Parathyroid adenoma (tissue), 2 donors: ENCODE results near the gene WDR88.

Source experiments
- H2AFZ ChIP-seq: fragments of 300-600 bp; sonication (generic); one replicate; pipeline ENCODE4 v1.7.0; 2017; ENCODE audit warnings: antibody characterized with exemption, mild to moderate bottlenecking
- H3K27ac ChIP-seq: fragments of 300-600 bp; sonication (generic); one replicate; pipeline ENCODE4 v1.7.0; 2017
- H3K27me3 ChIP-seq: fragments of 300-600 bp; sonication (generic); one replicate; pipeline ENCODE4 v1.7.0; 2017; ENCODE audit warnings: low read length; ENCODE audit not compliant: control insufficient read depth, insufficient read depth
- H3K36me3 ChIP-seq: fragments of 300-600 bp; sonication (generic); one replicate; pipeline ENCODE4 v1.7.0; 2017; ENCODE audit warnings: low read length; ENCODE audit not compliant: control insufficient read depth, insufficient read depth
- H3K4me1 ChIP-seq: fragments of 300-600 bp; sonication (generic); one replicate; pipeline ENCODE4 v1.7.0; 2017; ENCODE audit warnings: control low read depth
- H3K4me2 ChIP-seq: fragments of 300-600 bp; sonication (generic); one replicate; pipeline ENCODE4 v1.7.0; 2017; ENCODE audit warnings: low read length
- H3K4me3 ChIP-seq: fragments of 300-600 bp; sonication (generic); one replicate; pipeline ENCODE4 v1.7.0; 2017; ENCODE audit warnings: low read depth, low read length
- H3K79me2 ChIP-seq: fragments of 300-600 bp; sonication (generic); one replicate; pipeline ENCODE4 v1.7.0; 2017; ENCODE audit warnings: control low read depth
- H3K9ac ChIP-seq: fragments of 300-600 bp; sonication (generic); one replicate; pipeline ENCODE4 v1.7.0; 2017; ENCODE audit warnings: mild to moderate bottlenecking
- H3K9me3 ChIP-seq: fragments of 300-600 bp; sonication (generic); one replicate; pipeline ENCODE4 v1.7.0; 2017; ENCODE audit warnings: low read length; ENCODE audit not compliant: control insufficient read depth
- TF ChIP-seq, protein P1 (sequence below): fragments of 300-600 bp; sonication (generic); IDR thresholded peaks from one replicate; pipeline ENCODE4 v1.7.0; 2017; ENCODE audit warnings: antibody characterized with exemption, mild to moderate bottlenecking
- donor health status: primary hyperparathyroidism.

Gene WDR88

DNA sequence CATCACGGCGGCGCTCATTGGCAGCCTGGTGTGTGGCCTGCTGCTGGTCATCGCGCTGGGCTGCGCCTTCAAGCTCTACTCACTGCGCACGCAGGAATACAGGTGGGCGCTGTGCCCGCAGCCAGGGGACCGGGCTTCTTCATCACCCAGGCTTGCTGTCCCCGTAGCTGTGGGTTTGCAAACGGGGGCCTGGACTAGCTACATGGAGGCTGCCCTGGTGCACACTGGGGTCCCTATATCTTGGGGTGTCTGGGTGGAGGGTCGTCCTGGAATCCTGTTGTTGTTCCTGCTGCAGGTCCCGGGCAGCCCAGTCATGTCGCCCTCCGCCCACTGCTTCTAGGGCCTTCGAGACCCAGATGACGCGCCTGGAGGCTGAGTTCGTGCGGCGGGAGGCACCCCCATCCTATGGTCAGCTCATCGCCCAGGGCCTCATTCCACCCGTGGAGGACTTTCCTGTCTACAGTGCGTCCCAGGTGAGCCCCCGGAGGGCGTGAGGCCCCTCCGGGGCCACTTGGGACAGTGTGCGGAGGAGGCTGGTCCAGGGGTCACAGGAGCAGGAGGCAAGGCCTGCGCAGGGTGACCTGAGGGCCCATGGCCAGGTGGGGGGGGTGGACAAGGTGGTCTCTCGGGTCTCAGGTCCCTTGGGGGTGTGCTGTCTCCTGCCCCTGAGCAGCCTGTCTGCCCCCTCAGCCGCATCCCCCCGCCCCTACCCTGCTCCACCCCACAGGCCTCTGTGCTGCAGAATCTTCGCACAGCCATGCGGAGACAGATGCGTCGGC, 74.5 kb downstream of the WDR88 start:
- H3K36me3 ChIP-seq = no peaks in the 10 kb centered on the region

DNA sequence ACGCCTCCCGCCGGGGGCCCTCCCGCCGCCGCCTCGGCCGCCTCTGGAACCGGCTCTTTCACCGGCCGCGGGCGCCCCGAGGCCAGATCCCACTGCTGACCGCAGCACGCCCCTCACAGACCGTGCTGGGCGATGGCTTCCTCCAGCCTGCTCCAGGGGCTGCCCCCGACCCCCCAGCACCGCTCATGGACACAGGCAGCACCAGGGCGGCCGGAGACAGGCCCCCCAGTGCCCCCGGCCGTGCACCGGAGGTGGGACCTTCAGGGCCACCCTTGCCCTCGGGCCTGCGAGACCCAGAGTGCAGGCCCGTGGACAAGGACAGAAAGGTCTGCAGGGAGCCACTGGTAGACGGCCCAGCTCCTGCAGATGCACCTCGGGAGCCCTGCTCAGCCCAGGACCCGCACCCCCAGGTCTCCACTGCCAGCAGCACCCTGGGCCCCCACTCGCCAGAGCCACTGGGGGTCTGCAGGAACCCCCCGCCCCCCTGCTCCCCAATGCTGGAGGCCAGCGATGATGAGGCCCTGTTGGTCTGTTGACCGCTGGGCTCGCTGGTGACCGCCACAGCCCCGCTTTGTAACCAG, 75.2 kb downstream of the WDR88 start:
- Histone ChIP-seq H3K9me3 (no peaks in the 10 kb centered on the region), H3K36me3 (no peaks in the 10 kb centered on the region), H3K4me1 (no peaks in the 10 kb centered on the region), H2AFZ (no peak overlapping the region), H3K4me3 (no peak overlapping the region), H3K4me2 (no peak overlapping the region), H3K79me2 (no peaks in the 10 kb centered on the region), H3K9ac (no peak overlapping the region), H3K27ac (no peak overlapping the region), H3K27me3 (no peaks in the 10 kb centered on the region)
- TF ChIP-seq, protein P1, sequence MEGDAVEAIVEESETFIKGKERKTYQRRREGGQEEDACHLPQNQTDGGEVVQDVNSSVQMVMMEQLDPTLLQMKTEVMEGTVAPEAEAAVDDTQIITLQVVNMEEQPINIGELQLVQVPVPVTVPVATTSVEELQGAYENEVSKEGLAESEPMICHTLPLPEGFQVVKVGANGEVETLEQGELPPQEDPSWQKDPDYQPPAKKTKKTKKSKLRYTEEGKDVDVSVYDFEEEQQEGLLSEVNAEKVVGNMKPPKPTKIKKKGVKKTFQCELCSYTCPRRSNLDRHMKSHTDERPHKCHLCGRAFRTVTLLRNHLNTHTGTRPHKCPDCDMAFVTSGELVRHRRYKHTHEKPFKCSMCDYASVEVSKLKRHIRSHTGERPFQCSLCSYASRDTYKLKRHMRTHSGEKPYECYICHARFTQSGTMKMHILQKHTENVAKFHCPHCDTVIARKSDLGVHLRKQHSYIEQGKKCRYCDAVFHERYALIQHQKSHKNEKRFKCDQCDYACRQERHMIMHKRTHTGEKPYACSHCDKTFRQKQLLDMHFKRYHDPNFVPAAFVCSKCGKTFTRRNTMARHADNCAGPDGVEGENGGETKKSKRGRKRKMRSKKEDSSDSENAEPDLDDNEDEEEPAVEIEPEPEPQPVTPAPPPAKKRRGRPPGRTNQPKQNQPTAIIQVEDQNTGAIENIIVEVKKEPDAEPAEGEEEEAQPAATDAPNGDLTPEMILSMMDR = no peak

More for the DNA sequence above, 74.5 kb downstream of the WDR88 start:
- no peaks in the 10 kb centered on the region for H3K27me3 ChIP-seq
- H3K27ac ChIP-seq = no peak overlapping the region
- H2AFZ ChIP-seq = no peak overlapping the region
- TF ChIP-seq, protein P1 = no peak
- H3K9me3 ChIP-seq = no peaks in the 10 kb centered on the region
- no peak overlapping the region for H3K4me3 ChIP-seq
- no peak overlapping the region for H3K4me2 ChIP-seq
- no peaks in the 10 kb centered on the region for H3K4me1 ChIP-seq
- H3K9ac ChIP-seq = no peak overlapping the region
- no peaks in the 10 kb centered on the region for H3K79me2 ChIP-seq

DNA sequence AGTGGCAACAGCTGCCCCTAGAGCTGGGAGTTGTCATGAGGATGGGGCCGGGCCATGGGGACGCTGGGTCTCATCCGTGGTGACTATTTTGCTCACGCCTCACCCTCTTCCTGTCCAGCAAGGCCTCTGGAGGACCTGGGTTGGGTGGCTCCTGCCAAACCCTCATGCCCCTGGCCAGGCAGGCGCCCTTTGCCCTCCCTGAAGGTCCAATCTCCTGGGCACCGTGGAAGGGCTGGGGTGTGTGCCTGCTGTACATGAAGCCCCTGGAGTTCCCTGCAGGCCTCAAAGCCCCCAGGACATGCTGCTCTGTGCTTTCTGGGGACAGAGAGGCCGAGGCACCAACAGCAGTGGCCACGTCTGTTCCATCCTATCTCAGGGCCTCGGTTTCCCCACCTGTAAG, 76.0 kb downstream of the WDR88 start:
- Histone ChIP-seq H3K4me1 (no peaks in the 10 kb centered on the region), H3K79me2 (no peaks in the 10 kb centered on the region), H3K4me3 (no peak overlapping the region), H3K27me3 (no peaks in the 10 kb centered on the region), H2AFZ (no peak overlapping the region), H3K36me3 (no peaks in the 10 kb centered on the region), H3K27ac (no peak overlapping the region), H3K9me3 (no peaks in the 10 kb centered on the region), H3K9ac (no peak overlapping the region), H3K4me2 (no peak overlapping the region)
- TF ChIP-seq, protein P1 = no peak

DNA sequence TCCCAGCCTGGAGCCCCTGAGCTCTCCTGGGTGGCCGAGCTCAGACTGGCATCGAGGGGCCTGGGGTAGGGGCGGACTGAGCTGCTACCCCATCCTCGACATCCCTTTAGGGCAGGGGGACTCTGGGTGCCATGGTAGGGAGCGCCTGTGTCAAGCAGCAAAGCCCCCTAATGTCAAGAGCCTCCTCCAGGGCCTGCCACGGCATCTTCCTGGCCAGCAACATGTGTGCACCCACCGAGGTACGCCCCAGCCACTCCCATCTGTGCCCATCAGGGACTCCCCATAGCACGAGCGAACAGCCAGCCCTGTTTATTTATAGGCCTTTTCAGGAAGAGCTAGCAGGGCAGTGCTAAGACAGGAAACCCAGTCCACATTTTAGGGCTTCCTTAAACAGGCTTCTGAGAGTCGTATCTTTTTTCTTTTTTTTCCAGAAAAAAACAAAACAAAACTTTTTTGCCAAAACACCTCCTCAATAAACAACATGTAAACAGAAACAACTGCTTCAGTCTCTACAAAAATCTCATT, 76.5 kb downstream of the WDR88 start:
- H3K27ac ChIP-seq = no peak overlapping the region
- no peaks in the 10 kb centered on the region for H3K36me3 ChIP-seq
- TF ChIP-seq, protein P1 = no peak
- H2AFZ ChIP-seq = no peak overlapping the region
- no peak overlapping the region for H3K4me3 ChIP-seq
- H3K27me3 ChIP-seq = no peaks in the 10 kb centered on the region
- H3K4me2 ChIP-seq = no peak overlapping the region
- H3K9ac ChIP-seq = no peak overlapping the region
- H3K9me3 ChIP-seq = no peaks in the 10 kb centered on the region
- H3K4me1 ChIP-seq = no peaks in the 10 kb centered on the region
- no peaks in the 10 kb centered on the region for H3K79me2 ChIP-seq
